H4 (cell line): ENCODE results near the gene DNALI1. TPM values are rescaled to one million over a fixed set of nuclear protein-coding genes. Genes with fewer than 3 reads are reported as not detected.
"Not testable (repeated sequence)": the region's sequence is repeated elsewhere in the genome, so short reads cannot be mapped to it uniquely, and the experiment has no call there.

Experiments
- DNase-seq: peaks from one replicate; pipeline ENCODE4 v3.0.0-alpha.2; 2015; ENCODE audit warnings: low spot score
- total RNA-seq: library from RNA; depleted of rRNA; stranded (reverse); fragments of >200 nt; shearing (Covaris generic); gene quantifications from 2 replicates; pipeline ENCODE4 v1.2.3, GENCODE V29; 2014

Gene DNALI1
- total RNA-seq, 1 experiment from 2014 or later, result not detected

DNA sequence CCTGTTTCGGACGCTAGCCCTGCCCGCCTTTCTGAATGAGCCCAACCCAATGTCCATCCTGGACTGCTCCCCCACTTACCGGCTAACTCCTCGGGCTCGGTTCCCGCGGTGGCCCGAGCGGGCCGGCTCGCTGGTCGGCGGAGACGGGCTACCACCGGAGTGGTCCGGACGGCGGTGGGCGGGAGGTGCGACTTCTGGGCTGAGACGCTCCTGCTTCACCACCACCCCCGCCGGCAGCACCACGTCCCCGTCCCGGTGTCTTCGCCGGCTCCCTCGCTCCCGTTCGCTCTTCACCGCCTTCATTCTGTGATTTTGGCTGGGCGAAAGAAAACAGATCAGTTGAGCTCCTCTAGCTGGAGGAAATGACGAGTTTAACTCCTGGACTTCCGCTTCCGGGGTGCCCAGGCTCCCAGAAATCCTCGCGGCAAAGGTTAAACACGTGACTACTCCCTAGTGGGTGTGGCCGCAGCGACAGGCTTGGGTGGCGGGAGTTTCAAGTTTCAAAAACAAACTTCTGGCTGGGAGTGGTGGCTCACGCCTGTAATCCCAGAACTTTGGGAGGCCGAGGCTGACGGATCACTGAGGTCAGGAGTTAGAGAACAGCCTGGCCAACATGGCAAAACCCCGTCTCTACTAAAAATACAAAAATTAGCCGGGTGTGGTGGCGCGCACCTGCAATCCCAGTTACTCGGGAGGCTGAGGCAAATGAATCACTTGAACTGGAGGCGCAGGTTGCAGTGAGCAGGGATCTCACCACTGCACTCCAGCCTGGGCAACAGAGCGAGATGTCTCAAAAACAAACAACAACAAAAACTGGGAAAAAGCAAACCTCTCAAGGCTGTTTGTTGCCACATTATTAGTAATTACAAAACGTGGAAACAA is 2.6 kb upstream of the DNALI1 start, which contains the start of gene SNIP1:
Gene SNIP1 (minus strand): TSS at position 367 of the 882 bp plus-strand sequence. CDS start 64 bp downstream, at position 303.
- DNase-seq, result peak; percentile 91

DNA sequence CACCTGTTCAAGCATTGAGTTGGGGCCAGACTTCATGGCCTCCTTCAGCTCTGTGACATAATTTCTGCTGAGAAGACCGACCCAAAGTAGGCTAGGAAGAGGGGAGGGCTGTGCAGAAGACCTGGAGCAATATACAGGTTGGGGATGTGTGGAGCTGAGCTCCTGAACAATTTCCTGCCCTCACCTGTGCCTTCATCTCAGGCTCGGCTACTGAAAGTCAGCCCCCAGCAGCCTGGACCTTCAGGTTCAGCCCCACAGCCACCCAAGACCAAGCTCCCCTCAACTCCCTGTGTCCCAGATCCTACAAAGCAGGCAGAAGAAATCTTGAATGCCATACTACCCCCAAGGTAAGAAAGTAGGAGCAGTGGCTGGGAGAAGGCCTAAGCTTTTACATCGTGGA is 662 bp downstream of the DNALI1 start:
- no peak for DNase-seq

DNA sequence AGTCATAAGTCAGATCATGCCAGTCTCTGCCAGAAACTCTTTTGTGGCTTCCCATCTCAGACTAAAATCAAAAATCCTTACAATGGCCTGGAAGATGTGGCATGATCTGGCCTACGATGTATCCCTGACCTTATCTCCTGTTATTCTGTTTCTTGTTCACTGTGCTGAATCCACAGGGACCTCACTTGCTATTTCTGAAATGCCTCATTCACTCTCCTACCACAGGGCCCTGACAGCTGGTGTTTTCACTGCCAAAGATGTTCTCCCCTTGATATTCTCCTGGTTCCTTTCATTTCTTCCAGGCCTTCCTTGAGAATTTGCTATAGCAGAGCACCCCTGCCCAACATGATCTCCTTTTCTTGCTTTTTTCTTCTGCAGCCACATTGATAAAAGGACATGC is 1.7 kb downstream of the DNALI1 start:
- no peak for DNase-seq

DNA sequence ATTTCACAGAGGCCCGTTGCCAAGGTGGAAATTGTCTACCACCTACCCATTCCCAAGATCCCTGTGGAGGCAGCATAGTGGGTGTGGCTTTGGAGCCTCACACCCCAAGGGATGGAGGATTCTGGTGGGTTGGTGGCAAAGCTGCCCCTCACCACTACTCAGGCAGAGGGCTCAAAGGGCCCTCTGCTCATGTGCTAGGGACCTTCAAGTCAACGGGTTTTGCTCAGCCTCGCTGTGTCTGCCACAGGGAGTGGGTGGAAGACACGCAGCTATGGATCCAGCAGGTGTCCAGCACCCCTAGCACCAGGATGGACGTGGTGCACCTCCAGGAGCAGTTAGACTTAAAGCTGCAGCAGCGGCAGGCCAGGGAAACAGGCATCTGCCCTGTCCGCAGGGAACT is 2.3 kb downstream of the DNALI1 start:
- DNase-seq, result no peak

DNA sequence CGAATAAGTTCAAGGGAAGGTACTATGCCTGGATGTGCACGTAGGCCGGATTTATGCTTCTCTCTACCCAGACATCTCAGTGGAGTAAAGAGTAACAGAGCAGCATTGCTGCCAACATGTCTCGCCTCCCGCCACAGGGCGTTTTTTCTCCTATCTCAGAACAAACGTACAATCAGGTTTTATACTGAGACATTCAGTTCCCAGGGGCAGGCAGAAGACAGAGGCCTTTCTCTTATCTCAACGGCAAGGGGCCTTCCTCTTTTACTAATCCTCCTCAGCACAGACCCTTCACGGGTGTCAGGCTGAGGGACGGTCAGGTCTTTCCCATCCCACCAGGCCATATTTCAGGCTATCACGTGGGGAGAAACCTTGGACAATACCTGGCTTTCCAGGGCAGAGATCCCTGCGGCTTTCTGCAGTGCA is 3.2 kb downstream of the DNALI1 start:
- not testable (repeated sequence) for DNase-seq

DNA sequence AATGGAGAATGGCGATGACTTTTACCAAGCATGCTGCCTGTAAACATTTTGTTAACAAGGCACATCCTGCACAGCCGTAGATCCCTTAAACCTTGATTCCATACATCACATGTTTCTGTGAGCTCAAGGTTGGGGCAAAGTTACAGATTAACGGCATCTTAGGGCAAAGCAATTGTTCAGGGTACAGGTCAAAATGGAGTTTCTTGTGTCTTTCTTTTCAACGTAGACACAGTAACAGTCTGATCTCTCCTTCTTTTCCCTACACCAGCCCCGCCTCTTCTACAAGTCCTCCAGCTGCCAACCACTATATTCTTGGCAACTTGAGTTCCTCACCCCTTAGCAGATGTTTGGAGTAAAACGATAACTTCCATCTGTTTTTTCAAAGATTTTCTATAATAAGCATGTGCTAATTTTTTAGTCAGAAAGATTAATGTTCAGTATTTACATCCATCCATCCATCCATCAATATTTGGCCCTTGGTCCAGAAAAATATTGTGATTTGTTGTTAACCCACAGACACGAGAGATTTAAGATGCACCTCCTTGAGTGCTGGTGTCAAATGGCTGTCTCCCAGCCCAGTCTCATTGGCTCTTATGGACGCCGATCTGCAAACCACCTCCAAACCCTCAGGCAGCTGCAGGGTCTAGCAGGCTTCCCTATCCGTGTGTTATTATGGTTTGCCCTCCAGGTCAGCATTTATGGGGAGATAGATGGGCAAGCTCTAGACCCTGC is 3.8 kb downstream of the DNALI1 start:
- DNase-seq, result no peak

DNA sequence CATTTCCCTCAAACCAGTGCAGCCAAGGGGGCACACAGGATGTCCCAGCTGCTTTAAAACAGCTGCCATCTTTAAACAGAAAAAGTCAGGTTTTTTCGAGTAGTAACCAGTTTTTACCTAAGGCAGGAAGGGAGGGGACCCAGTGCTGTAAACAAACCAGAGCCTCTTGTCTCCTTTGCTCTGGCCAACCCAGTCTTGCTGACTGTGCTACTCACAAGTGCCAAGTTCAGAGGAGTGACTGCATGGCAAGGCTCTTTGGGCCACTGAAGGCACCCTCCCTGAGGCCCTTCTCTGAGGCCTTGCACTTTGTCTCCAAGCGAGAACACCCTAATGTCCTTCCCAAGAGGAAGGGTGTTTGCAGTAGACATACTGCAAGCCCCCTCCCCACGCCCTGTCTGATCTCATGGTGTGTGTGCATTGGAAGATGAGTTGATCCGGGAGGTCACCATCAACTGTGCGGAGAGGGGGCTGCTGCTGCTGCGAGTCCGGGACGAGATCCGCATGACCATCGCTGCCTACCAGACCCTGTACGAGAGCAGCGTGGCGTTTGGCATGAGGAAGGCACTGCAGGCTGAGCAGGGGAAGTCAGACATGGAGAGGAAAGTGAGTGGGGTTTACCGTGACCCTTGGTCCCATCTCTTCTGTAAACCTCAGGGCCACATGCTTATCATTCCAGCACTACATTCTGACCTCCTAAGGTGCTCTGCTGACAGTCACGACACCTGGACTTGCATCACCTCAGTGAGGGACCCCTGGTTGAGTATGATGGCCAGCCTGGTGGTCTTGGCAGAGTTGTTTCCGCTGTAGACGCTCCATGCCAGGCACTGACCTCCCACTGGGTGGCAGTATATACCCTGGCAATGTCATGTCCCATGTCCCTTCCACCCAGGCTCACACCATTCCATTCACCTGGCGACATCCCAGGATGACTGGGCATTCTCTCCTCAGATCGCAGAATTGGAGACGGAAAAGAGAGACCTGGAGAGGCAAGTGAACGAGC is 4.7 kb downstream of the DNALI1 start:
- DNase-seq, result peak; percentile 53

DNA sequence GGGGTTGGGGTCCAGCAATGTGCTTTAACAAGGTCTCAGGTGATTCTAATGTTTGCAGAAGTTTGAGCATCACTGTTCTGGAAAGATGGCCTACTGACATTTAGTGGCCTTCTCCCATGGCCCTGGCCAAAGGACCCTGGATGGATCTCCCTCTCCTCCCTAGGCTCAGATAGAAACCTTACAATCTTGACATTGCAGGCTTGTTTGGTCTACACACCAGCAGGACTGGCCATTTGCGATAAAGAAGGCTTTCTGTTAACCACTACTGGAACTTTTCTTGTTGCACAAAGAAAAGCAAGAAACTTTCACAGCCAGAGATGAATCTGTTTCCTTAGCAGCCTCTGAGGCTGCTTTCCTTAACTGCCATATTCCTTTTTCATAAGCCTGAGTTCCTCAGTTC is 6.2 kb downstream of the DNALI1 start:
- DNase-seq, result no peak

DNA sequence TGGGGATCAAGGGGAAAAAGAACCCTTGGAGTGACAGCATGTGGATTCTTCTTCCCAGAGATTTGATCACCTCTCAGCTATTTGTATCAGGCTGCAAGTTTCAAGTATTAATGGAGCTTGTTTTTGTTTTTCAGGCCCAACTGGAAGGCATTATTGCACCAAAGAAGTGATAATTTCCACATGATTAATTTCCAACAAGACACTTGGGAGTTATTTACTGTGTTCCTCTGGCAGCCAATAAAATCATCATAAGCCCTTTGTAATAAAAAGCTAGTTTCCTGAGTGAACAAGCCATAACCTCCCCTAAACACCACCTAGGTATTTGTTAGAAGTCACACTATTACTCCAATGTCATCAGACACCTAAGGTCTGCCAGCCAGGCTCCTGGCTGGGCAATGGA is 8.2 kb downstream of the DNALI1 start:
- DNase-seq, result no peak

DNA sequence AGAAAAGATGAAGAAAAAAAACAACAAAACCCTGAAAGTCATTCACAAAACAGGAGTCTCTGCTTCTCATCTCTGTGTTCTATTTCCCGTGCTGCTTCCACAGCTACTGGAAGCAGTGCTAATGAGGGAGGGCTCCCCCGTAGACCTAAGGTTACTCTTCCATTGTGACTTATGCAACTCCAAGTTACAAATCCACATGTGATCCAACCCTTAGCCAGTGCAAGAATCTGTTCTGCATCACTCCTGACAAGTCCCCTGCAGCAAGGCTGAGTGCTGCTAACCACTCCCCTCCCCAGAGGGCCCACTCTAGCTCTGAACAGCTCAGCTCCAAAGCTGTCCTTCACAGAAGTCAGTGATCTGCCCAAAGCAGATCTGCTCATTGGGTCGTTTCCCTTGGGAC is 10.3 kb downstream of the DNALI1 start:
- no peak for DNase-seq

DNA sequence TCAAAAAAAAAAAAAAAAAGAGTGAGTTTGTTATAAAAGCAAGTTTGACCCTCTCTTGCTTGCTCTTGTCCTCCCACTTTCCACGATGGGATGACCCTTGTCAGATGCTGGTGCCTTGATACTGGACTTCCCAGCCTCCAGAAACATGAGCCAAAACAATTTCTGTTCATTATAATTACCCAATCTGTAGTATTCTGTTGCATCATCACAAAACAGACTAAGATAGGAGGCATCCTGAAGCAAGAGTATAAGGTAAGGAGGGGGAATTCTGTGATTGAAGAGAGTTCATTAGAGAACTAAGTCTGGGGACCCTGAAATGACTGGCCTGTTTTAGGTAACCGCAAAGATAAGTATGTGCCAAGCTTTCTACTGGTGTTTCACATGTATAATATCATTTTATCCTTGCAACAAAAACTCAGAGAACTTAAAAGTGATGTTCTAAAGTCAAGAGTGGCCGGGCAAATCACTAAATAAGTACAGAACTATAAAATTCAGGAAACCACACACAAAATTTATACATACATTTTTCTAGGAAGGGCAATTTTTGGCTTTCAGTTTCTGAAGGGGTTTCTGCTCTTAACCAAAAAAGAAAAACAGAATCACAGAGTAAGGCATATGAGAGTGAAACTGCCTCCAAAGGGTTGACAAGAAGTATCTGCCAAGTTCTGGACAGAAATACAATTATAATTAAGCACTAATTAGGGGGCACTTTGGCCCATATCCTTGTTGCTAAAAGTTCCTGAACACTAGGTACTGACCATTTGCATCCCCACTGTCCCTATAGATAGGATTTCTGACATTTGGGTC is 14.0 kb downstream of the DNALI1 start:
- no peak for DNase-seq

DNA sequence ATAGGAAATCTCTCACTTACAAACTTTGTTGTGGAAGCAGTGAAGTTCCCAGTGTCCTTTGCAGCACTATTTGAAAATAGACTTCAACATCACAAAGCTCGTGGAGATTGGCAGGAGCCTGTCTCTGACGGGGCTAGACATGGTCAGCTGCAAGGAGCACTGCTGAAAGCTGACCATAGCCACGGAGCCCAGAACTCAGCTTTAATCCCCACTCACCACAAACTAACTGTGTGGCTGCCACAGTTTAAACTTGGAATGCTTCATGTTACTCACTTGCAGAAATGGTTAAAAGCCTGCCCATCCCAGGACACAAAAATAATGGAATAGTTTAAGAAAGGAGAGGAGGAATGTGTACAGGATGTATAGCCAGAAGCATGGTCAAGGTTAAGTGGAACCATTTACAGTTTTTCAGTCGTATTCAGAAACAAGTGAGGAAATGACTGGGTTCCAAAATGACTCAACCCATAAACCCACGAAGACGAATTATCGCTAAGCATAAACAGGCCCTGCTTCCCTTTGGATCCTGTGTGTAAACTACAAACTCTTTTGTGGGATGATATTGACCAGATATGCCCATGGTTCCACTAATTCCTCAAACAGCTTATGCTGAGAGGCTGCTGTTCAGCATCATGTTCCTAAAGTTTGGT is 18.2 kb downstream of the DNALI1 start:
- peak; percentile 18 for DNase-seq

DNA sequence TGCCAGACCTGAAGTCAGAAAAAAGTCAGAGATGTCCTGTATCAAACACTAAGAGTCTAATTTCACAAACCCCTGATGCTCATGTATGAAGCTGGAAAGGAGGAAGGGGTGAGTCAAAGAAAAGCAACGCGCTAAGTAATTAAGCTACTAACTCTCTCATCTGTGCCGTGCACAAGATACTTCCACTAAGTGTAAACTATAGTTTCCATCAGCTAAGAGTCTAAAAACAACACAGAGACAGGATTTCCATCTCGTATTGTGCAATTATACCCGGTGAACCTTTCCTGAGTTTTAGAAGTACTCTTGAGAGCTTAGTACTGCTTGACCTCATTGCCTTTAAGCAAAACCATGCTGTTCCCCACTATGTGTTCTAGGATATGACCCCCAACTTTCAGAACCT is 19.0 kb downstream of the DNALI1 start:
- DNase-seq, result no peak

DNA sequence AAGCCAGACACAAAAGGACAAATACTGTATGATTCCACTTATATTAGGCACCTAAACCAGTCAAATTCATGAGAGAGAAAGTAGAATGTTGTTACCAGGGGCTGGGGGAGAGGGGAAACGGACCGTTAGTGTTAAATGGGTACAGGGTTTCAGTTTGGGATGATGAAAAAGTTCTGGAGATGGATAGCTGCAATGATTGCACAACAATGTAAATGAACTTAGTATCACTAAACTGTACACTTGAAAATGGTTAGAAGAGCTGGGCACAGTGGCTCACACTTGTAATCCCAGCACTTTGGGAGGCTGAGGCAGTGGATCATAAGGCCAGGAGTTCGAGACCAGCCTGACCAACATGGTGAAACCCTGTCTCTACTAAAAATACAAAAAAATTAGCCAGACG is 27.8 kb downstream of the DNALI1 start:
- DNase-seq, result not testable (repeated sequence)

DNA sequence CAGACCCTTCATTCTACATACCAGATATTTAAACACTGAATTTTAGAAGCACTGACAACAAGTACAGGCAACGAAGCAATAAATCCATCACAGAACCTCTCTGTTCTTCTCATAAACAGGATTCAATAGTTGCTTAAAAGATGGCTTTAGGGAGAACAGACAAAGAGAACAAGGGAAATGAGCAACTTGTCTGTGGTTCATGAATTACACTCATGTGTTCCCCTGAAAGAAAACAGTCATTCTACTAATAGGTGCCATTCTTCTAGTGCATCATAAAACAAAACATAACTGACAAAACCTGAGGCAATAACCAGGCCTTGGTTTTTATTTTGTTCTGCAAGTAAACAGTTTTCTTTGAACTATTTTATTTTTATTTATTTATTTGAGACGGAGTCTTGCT is 32.2 kb downstream of the DNALI1 start:
- no peak for DNase-seq

DNA sequence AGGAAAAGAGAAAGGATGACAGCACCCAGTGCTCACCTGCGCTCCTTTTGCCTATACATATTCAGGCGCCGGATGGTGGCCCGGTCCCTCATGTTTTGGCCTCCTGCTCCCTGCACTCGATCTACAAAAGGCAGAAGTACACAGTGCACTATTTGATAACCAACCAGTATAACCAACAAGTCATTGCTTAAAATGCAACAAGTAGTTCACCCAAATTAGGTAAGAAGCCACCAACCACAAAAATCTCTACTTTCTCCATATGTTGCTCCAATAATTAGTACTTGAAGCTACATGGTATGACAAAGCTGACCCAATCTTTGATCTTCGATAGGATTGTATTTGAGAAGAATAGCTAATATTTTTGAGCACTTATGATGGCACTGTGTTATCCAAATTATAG is 37.0 kb downstream of the DNALI1 start:
- DNase-seq, result no peak

DNA sequence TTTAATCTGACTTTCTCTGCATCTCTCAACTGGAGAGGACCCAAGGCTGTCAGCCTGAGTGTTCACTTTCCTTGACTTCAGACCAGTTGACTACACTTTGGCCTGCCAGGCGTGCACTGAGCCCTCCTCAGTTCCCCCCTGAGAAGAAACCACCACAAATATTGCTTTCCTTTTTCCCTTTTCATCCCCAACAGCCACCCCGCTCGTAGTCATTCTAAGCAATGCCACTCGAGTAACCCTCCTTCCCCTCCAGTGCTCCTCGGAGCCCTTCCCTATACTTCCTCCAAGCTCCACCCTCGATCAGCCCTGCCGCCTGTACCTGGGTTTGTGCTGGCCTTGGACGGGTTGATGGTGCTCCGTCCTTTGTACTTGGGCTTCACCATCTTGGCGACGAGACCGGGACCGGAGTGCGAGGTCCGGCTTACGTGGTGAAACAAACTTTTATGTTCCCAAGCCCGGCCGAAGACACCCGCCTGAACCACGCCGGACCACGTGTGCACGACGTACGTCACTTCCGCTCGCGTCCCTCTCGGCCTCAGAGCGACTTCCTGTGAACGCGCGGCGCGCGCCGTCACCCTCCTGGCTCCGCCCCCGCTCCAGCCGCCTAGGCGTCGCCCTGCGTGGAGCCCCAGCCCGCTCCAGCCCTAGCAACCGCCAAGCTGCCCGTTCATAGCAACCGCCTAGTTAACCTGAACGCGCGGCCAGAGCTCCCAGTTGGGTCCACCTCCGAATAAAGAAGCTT is 38.9 kb downstream of the DNALI1 start, which contains the start of gene GNL2:
Gene GNL2 (minus strand): TSS at position 498 of the 742 bp plus-strand sequence. CDS start 115 bp downstream, at position 383.
- peak; percentile 95 for DNase-seq

DNA sequence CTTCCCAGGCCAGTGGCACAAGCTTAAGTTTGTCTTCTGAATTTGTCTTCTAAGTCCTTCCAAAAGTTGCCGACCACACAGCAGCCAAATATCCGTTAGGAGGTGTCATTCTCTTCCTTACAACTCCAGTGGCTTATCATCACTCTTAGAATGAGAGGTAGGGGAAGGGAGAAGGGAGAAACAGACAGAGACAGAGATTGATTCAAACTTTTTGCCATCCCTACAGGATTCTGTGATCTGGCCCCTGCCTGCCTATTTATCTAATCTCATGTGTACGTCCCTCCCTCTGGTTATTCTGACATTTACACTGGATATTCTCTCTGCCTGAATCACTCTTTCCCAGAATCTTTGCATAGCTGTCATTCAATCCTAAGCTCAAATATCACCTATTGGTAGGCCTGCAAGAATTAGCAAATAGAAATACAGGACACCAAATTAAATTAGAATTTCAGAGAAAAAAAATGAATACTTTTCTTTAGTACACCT is 39.5 kb downstream of the DNALI1 start:
- no peak for DNase-seq

DNA sequence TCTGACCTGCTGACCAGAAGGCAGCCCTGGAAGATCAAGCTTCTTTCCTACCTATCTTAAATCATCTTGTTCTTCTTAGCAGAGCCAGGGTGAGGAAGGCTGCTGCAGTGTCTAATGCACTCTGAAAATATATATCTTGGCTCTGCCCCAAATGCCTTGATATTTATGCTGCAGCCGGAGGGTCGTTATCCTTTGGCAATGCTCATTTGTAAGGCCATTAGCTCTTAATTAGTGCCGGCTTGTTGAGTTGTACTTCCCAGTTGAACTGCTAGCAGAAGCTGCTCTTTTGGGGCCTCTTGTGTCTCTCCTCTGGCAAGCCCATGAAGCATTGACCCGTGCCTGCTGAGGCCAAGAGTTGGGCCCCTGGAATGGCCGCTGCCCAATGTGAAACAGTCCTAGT is 43.2 kb downstream of the DNALI1 start:
- no peak for DNase-seq
